Measurements from ENCODE around the gene AIMP1. TPM values are rescaled to one million over a fixed set of nuclear protein-coding genes. Genes with fewer than 3 reads are reported as not detected.

The AIMP1 gene
- total RNA-seq, 1 donor from 2014 or later: 37.4 TPM

DNA sequence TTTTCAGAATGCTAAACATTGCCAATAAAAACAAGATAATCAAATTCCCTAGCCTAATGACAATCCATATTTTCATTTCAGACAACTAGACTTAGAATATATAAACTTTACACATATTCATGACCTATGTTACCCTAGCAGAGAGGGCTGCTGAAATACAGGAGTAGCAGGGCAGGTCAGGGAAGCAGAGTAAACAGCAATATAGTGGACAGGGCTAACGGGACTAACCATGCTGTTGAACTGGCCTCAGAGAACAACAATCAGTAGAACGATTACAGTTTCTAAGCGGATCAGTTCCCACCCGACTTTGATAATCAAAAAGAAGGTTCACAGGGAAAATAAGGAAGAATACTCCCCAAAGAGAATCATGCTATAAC, 14.3 kb upstream of the AIMP1 start:
- H3K36me3 Mint-ChIP-seq (ENCODE audit: low read depth): peaks cover 6% of the 10 kb centered on the region
- no peak for DNase-seq (ENCODE audit: low spot score)
- no peaks in the 10 kb centered on the region for H3K9me3 Mint-ChIP-seq (ENCODE audit: low read depth)
- peaks cover 14% of the 10 kb centered on the region for H3K4me1 Mint-ChIP-seq (ENCODE audit: low read depth)
- H3K4me3 Mint-ChIP-seq (ENCODE audit: unreplicated experiment): no peak overlapping the region
- H3K27me3 Mint-ChIP-seq (ENCODE audit: low read depth): no peaks in the 10 kb centered on the region
- H3K27ac Mint-ChIP-seq (ENCODE audit: unreplicated experiment): no peak overlapping the region
- TF ChIP-seq, protein P1, sequence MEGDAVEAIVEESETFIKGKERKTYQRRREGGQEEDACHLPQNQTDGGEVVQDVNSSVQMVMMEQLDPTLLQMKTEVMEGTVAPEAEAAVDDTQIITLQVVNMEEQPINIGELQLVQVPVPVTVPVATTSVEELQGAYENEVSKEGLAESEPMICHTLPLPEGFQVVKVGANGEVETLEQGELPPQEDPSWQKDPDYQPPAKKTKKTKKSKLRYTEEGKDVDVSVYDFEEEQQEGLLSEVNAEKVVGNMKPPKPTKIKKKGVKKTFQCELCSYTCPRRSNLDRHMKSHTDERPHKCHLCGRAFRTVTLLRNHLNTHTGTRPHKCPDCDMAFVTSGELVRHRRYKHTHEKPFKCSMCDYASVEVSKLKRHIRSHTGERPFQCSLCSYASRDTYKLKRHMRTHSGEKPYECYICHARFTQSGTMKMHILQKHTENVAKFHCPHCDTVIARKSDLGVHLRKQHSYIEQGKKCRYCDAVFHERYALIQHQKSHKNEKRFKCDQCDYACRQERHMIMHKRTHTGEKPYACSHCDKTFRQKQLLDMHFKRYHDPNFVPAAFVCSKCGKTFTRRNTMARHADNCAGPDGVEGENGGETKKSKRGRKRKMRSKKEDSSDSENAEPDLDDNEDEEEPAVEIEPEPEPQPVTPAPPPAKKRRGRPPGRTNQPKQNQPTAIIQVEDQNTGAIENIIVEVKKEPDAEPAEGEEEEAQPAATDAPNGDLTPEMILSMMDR (IDR thresholded peaks at IDR 0.05): no peak

DNA sequence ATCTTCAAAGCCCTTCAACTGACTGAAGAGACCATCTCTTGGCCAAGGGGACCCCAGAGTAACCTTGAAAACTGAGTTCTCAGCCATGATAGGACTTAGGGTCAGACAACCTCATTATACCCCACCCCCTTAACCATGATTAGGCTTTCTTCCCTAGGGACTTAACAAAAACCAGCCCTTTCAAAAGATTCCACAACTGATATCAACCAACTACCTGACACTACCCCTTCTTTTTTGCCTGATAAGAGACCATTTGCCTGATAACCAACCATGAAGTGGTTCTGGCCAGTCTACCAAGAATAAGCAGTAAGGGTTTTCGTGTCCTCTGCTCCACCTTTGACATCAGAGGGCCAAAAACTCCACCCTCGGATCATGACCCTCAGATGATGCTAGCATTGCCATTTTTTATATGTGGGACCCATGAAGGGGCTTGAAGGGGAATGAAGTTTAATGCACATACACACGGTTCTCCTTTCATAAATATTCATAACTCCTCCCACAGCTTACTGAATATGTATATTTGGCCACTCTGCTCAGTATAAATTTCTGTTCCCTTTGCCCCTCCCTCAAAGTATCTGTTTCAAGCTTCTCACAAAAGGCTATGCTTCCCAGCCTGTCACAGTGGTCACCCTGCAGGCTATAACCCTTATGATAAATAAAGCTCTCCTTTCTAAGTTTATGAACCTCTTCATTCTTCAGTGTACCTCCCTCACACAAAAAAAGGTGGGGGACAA, 12.6 kb upstream of the AIMP1 start:
- Mint-ChIP-seq H3K4me3 (ENCODE audit: unreplicated experiment) (no peak overlapping the region), H3K4me1 (ENCODE audit: low read depth) (peaks cover 14% of the 10 kb centered on the region), H3K27ac (ENCODE audit: unreplicated experiment) (no peak overlapping the region)

DNA sequence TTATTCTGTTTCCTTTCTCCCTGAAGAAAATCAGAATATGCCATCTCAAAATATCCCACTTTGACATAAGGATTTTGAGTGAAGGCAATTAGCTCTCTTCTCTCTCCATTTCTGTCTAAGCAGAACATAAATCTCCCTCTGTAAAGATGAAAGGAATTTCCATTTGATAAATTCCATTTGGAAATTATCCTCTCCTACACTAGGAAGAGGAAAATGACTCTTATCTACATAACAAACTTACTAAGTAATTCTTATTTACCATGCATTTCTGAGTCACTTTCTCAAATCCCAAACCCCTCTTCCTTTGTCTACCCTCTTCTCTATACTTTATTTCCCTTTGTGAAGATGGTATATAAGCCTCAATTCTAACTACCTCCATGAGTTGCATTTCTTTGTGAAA, 11.7 kb upstream of the AIMP1 start:
- H3K27me3 Mint-ChIP-seq (ENCODE audit: low read depth): no peaks in the 10 kb centered on the region
- H3K4me1 Mint-ChIP-seq (ENCODE audit: low read depth): peaks cover 14% of the 10 kb centered on the region
- H3K27ac Mint-ChIP-seq (ENCODE audit: unreplicated experiment): no peak overlapping the region
- H3K36me3 Mint-ChIP-seq (ENCODE audit: low read depth): peaks cover 6% of the 10 kb centered on the region
- DNase-seq (ENCODE audit: low spot score): no peak
- H3K9me3 Mint-ChIP-seq (ENCODE audit: low read depth): no peaks in the 10 kb centered on the region
- TF ChIP-seq, protein P1 (IDR thresholded peaks at IDR 0.05): no peak
- no peak overlapping the region for H3K4me3 Mint-ChIP-seq (ENCODE audit: unreplicated experiment)

More for the DNA sequence above, 12.6 kb upstream of the AIMP1 start:
- peaks cover 6% of the 10 kb centered on the region for H3K36me3 Mint-ChIP-seq (ENCODE audit: low read depth)
- TF ChIP-seq, protein P1 (IDR thresholded peaks at IDR 0.05): no peak
- no peak for DNase-seq (ENCODE audit: low spot score)
- no peaks in the 10 kb centered on the region for H3K27me3 Mint-ChIP-seq (ENCODE audit: low read depth)
- no peaks in the 10 kb centered on the region for H3K9me3 Mint-ChIP-seq (ENCODE audit: low read depth)

DNA sequence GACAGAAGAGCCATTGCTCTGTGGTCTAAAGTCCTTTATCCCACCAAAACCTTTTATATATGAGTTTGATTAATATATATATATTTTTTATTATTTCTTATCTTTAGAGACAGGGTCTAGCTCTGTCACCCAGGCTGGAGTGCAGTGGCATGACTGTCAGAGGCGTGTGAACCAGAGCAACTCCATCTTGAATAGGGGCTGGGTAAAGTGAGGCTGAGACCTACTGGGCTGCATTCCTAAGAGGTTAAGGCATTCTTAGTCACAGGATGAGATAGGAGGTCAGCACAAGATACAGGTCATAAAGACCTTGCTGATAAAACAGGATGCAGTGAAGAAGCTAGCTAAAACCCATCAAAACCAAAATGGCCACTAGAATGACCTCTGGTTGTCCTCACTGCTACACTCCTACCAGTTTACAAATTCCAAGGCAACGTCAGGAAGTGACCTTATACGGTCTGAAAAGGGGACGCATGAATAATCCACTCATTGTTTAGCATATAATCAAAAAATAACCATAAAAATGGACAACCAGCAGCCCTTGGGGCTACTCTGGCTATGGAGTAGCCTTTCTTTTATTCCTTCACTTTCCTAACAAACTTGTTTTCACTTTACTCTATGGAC, 10.8 kb upstream of the AIMP1 start:
- H3K36me3 Mint-ChIP-seq (ENCODE audit: low read depth): peaks cover 2% of the 10 kb centered on the region
- peaks cover 15% of the 10 kb centered on the region for H3K4me1 Mint-ChIP-seq (ENCODE audit: low read depth)
- H3K27ac Mint-ChIP-seq (ENCODE audit: unreplicated experiment): no peak overlapping the region
- H3K9me3 Mint-ChIP-seq (ENCODE audit: low read depth): no peaks in the 10 kb centered on the region
- no peaks in the 10 kb centered on the region for H3K27me3 Mint-ChIP-seq (ENCODE audit: low read depth)
- no peak overlapping the region for H3K4me3 Mint-ChIP-seq (ENCODE audit: unreplicated experiment)
- TF ChIP-seq, protein P1 (IDR thresholded peaks at IDR 0.05): no peak
- DNase-seq (ENCODE audit: low spot score): no peak

DNA sequence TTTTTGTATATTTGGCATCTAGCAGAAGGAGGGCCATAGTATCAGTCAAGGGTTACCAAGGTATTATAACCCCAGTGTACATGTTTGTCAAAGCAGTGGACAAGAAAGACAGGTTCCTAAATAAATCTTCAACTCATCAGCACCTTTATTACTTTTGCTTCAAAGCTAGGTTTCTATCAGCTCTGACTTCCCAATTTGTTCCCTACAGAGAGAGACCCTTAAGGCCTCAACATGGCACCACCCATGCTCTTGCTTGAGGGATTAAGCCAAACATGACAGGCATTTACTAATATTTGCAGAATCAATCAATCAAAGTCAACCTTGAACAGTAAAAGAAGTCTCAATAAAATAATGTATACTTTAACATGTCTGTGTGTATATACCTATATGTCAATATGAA, 9.8 kb upstream of the AIMP1 start:
- TF ChIP-seq, protein P1 (IDR thresholded peaks at IDR 0.05): no peak
- Mint-ChIP-seq H3K4me1 (ENCODE audit: low read depth) (peaks cover 18% of the 10 kb centered on the region), H3K27me3 (ENCODE audit: low read depth) (no peaks in the 10 kb centered on the region), H3K4me3 (ENCODE audit: unreplicated experiment) (no peak overlapping the region), H3K9me3 (ENCODE audit: low read depth) (no peaks in the 10 kb centered on the region), H3K36me3 (ENCODE audit: low read depth) (peaks cover 2% of the 10 kb centered on the region), H3K27ac (ENCODE audit: unreplicated experiment) (no peak overlapping the region)
- DNase-seq (ENCODE audit: low spot score): no peak

Measured in chondrocyte (in vitro differentiated cells).